Astrocyte of the spinal cord (primary cell): Measurements from ENCODE around the gene OAS1.
"Not testable (repeated sequence)": the region's sequence is repeated elsewhere in the genome, so short reads cannot be mapped to it uniquely, and the experiment has no call there.

Experiments used
- DNase-seq: peaks from one replicate; pipeline ENCODE4 v3.0.0; 2011; ENCODE audit warnings: low read depth, low spot score
- H3K4me3 ChIP-seq: 2 replicates; pipeline ENCODE4 v1.5.1; 2011; ENCODE audit warnings: low read depth, mild to moderate bottlenecking, low read length, moderate library complexity
- CTCF ChIP-seq: IDR thresholded peaks from 2 replicates; pipeline ENCODE4 v1.5.1; 2012; ENCODE audit warnings: low read depth, mild to moderate bottlenecking, low read length, inconsistent platforms
- in situ Hi-C: cut with HindIII; loops from 2 replicates; pipeline ENCODE4 v1.10.0; 2017; ENCODE audit warnings: low sequenced_read_pairs

The OAS1 gene

GRCh38 chr12:112905451-112906089 is 1.2 kb upstream of the OAS1 start:
- DNase-seq, result no peak
- in situ Hi-C loops, result no loop called here
- no peak for TF ChIP-seq CTCF
- H3K4me3 ChIP-seq, result no peak overlapping the region

- in situ Hi-C loops, result no loop called here
- no peak for TF ChIP-seq CTCF
- no peak overlapping the region for H3K4me3 ChIP-seq
- no peak for DNase-seq
Observed at GRCh38 chr12:112907415-112908157, 824 bp downstream of the OAS1 start.

GRCh38 chr12:112908548-112908947 is 1.8 kb downstream of the OAS1 start:
- DNase-seq, result no peak
- in situ Hi-C loops, result no loop called here
- TF ChIP-seq CTCF, result no peak
- H3K4me3 ChIP-seq, result no peak overlapping the region

GRCh38 chr12:112909693-112910092 is 2.9 kb downstream of the OAS1 start:
- H3K4me3 ChIP-seq, result no peak overlapping the region
- in situ Hi-C loops, result no loop called here
- no peak for DNase-seq
- TF ChIP-seq CTCF, result no peak

GRCh38 chr12:112913038-112913688 is 6.4 kb downstream of the OAS1 start:
- in situ Hi-C loops, result no loop called here
- no peak for DNase-seq
- no peak for TF ChIP-seq CTCF
- H3K4me3 ChIP-seq, result no peak overlapping the region

- DNase-seq, H3K4me3 ChIP-seq, in situ Hi-C loops: not testable (repeated sequence)
Observed at GRCh38 chr12:112913888-112914287, 7.1 kb downstream of the OAS1 start.

- no peak for TF ChIP-seq CTCF
- in situ Hi-C loops, result no loop called here
- DNase-seq, result no peak
- H3K4me3 ChIP-seq, result no peak overlapping the region
Observed at GRCh38 chr12:112916270-112916669, 9.5 kb downstream of the OAS1 start.
